Hematopoietic multipotent progenitor cell (in vitro differentiated cells): Measurements from ENCODE around the gene C1QTNF6. TPM values are rescaled to one million over a fixed set of nuclear protein-coding genes. Genes with fewer than 3 reads are reported as not detected.
"Not testable (repeated sequence)": the region's sequence is repeated elsewhere in the genome, so short reads cannot be mapped to it uniquely, and the experiment has no call there.

Experiments
- DNase-seq, 3 donors: peaks; one replicate each; pipeline ENCODE4 v3.0.0-alpha.2; 2011 to 2015; ENCODE audit warnings: low read depth in 2 of 3, low spot score in 2 of 3
- total RNA-seq: library from RNA; depleted of rRNA; stranded (reverse); fragments of >200 nt; gene quantifications from one replicate; pipeline ENCODE4 v1.2.3, GENCODE V29; 2012

The C1QTNF6 gene
- total RNA-seq, 1 donor, result 1.6 TPM

- no peak for DNase-seq
Measured at GRCh38 chr22:37208401-37209139, 20.5 kb upstream of the C1QTNF6 start.

- DNase-seq, result no peak
Measured at GRCh38 chr22:37207981-37208380, 19.9 kb upstream of the C1QTNF6 start.

GRCh38 chr22:37206841-37207821 lies 19.1 kb upstream of the C1QTNF6 start:
- DNase-seq, result no peak

- DNase-seq, result no peak
Measured at GRCh38 chr22:37206118-37206840, 18.2 kb upstream of the C1QTNF6 start.

GRCh38 chr22:37205046-37205445 lies 17.0 kb upstream of the C1QTNF6 start:
- DNase-seq, result no peak

- DNase-seq, result no peak
Measured at GRCh38 chr22:37204045-37204655, 16.1 kb upstream of the C1QTNF6 start.

- no peak for DNase-seq
Measured at GRCh38 chr22:37203354-37204044, 15.5 kb upstream of the C1QTNF6 start.

- DNase-seq, result no peak
Measured at GRCh38 chr22:37202716-37203115, 14.7 kb upstream of the C1QTNF6 start.

- DNase-seq, result no peak
Measured at GRCh38 chr22:37202001-37202555, 14.0 kb upstream of the C1QTNF6 start.

GRCh38 chr22:37201443-37201820 lies 13.4 kb upstream of the C1QTNF6 start:
- not testable (repeated sequence) for DNase-seq

- DNase-seq, result no peak
Measured at GRCh38 chr22:37199760-37200108, 11.7 kb upstream of the C1QTNF6 start.

- peak; percentile 96 to 99 (median 98) for DNase-seq
Measured at GRCh38 chr22:37199103-37199759, 11.2 kb upstream of the C1QTNF6 start.

- peak; percentile 78 to 81 (median 79) for DNase-seq
Measured at GRCh38 chr22:37198258-37199102, 10.4 kb upstream of the C1QTNF6 start.

GRCh38 chr22:37197451-37198257 lies 9.6 kb upstream of the C1QTNF6 start:
- DNase-seq, result no peak

- DNase-seq, result no peak
Measured at GRCh38 chr22:37196539-37197450, 8.7 kb upstream of the C1QTNF6 start.

GRCh38 chr22:37195921-37196320 lies 7.9 kb upstream of the C1QTNF6 start:
- DNase-seq, result no peak
